ENCODE data around the gene GSTCD.

The GSTCD gene

DNA sequence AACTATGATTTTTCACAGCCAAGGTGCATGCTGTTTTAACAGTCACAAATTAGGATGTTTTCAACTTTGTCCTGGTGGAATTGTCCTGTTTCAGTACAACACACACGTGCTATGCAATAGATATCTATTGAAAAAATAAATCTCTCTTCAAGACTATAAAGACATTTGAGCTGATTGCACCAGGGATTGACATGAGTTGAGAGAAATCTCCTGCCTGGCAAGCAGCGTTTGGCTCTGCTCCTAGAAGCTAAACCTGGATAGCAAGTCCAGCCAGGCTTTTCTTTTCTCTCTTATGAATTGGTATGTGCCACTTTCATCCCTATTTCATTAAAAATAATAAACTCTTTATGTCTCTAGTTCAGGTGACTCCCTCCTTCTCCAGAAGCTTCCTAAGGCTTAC lies 170.1 kb downstream of the GSTCD start:
- H3K4me3 ChIP-seq (ENCODE audit: low read depth, low read length) = no peak overlapping the region
- DNase-seq (ENCODE audit: low read depth) = no peak
- TF ChIP-seq, protein P1, sequence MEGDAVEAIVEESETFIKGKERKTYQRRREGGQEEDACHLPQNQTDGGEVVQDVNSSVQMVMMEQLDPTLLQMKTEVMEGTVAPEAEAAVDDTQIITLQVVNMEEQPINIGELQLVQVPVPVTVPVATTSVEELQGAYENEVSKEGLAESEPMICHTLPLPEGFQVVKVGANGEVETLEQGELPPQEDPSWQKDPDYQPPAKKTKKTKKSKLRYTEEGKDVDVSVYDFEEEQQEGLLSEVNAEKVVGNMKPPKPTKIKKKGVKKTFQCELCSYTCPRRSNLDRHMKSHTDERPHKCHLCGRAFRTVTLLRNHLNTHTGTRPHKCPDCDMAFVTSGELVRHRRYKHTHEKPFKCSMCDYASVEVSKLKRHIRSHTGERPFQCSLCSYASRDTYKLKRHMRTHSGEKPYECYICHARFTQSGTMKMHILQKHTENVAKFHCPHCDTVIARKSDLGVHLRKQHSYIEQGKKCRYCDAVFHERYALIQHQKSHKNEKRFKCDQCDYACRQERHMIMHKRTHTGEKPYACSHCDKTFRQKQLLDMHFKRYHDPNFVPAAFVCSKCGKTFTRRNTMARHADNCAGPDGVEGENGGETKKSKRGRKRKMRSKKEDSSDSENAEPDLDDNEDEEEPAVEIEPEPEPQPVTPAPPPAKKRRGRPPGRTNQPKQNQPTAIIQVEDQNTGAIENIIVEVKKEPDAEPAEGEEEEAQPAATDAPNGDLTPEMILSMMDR (IDR thresholded peaks at IDR 0.05; ENCODE audit: low read depth, low read length, missing control alignments) = no peak

DNA sequence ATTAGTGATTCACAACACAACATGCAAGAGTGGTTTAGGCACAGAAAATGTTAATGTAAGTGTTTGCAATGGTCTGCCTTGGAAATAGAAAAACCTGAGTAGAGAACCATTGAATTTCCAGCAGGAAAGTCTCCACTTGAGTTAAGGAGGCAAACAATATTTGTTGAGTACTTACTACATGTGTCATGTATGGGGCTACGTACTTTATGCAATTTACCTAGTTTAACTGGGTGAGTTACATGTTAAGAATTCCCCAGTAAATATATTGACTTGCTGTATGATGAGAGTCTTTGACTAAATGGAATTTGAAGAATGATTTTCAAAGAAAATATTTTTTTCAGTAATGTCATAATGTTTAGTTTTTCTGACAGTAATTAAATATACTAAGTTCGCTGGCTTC lies 178.9 kb downstream of the GSTCD start:
- TF ChIP-seq, protein P1 (IDR thresholded peaks at IDR 0.05; ENCODE audit: low read depth, low read length, missing control alignments) = no peak
- no peak overlapping the region for H3K4me3 ChIP-seq (ENCODE audit: low read depth, low read length)
- DNase-seq (ENCODE audit: low read depth) = no peak

DNA sequence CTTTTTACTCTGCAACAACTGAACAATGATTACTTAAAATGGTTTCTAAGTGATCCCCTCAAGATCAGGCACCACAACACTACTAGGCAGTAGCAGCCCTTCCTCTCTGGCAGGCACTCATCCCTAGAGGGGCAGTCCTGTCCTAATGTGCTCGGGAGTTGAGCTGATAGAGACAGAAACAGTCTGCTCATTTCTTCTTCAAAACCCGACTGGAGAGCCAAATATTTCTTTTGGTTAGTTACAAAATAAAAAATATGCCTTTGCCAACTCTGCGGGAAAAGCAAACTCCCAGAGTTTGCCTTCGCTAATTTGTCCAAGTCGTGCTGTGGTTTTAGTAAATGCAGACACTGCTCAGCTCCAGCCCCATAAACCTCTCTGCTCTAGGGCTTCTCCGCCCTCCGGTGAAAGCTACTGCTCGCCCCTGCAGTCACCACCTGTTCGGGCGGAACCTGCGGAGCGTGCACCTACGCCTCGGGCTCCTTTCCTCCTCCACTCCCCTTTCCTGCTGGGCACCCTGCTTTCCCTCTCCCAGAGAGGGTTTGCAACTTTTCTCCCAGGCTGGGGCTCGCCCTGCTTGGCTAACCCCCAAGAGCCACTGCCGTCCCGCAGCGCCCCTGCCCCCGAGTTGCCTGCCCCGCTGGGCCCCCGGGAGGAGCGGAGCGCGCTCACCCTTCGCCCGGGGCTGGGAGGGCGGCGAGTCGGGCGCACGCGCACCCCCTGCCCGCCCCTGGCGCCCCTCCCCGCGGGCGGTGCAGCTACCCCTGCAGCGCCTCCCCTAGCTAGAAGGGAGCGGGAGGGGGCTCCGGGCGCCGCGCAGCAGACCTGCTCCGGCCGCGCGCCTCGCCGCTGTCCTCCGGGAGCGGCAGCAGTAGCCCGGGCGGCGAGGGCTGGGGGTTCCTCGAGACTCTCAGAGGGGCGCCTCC lies 186.3 kb downstream of the GSTCD start, which contains the start of gene NPNT:
Gene NPNT (plus strand): TSS at position 812 of the 923 bp plus-strand sequence. CDS start 182 bp downstream, outside the sequence.
- TF ChIP-seq, protein P1 (IDR thresholded peaks at IDR 0.05; ENCODE audit: low read depth, low read length, missing control alignments) = no peak
- DNase-seq (ENCODE audit: low read depth) = no peak
- H3K4me3 ChIP-seq (ENCODE audit: low read depth, low read length) = peak within 1 kb of the TSS; percentile 81

- TF ChIP-seq, protein P1 (IDR thresholded peaks at IDR 0.05; ENCODE audit: low read depth, low read length, missing control alignments) = peak; percentile 26
- H3K4me3 ChIP-seq (ENCODE audit: low read depth, low read length) = peak overlapping the region; percentile 81
- DNase-seq (ENCODE audit: low read depth) = no peak
These were observed 187.2 kb downstream of the GSTCD start for GRCh38 chr4:105895583-105896460.

- H3K4me3 ChIP-seq (ENCODE audit: low read depth, low read length) = peak overlapping the region; percentile 81
- TF ChIP-seq, protein P1 (IDR thresholded peaks at IDR 0.05; ENCODE audit: low read depth, low read length, missing control alignments) = no peak
- no peak for DNase-seq (ENCODE audit: low read depth)
These were observed 187.9 kb downstream of the GSTCD start for GRCh38 chr4:105896461-105896942.
